ENCODE measurements around the gene FXYD6. TPM values are rescaled to one million over a fixed set of nuclear protein-coding genes. Genes with fewer than 3 reads are reported as not detected.

Gene FXYD6
- polyA plus RNA-seq, 3 donors: 116 to 131 (median 122) TPM

- DNase-seq (ENCODE audit: extremely low read depth in 1 of 11, low read depth in 9 of 11, low spot score in 4 of 11): no peak
Observed at GRCh38 chr11:117901601-117902000, 25.1 kb upstream of the FXYD6 start.

GRCh38 chr11:117900720-117901440 is 24.4 kb upstream of the FXYD6 start:
- DNase-seq (ENCODE audit: extremely low read depth in 1 of 11, low read depth in 9 of 11, low spot score in 4 of 11): no peak

- no peak for DNase-seq (ENCODE audit: extremely low read depth in 1 of 11, low read depth in 9 of 11, low spot score in 4 of 11)
Observed at GRCh38 chr11:117900121-117900648, 23.7 kb upstream of the FXYD6 start.

GRCh38 chr11:117898059-117898458 is 21.6 kb upstream of the FXYD6 start:
- DNase-seq (ENCODE audit: extremely low read depth in 1 of 11, low read depth in 9 of 11, low spot score in 4 of 11): no peak

- no peak for DNase-seq (ENCODE audit: extremely low read depth in 1 of 11, low read depth in 9 of 11, low spot score in 4 of 11)
Observed at GRCh38 chr11:117892651-117893050, 16.2 kb upstream of the FXYD6 start.

- DNase-seq (ENCODE audit: extremely low read depth in 1 of 11, low read depth in 9 of 11, low spot score in 4 of 11): no peak
Observed at GRCh38 chr11:117891362-117891761, 14.9 kb upstream of the FXYD6 start.

GRCh38 chr11:117888139-117888566 is 11.7 kb upstream of the FXYD6 start:
- no peak for DNase-seq (ENCODE audit: extremely low read depth in 1 of 11, low read depth in 9 of 11, low spot score in 4 of 11)

- no peak for DNase-seq (ENCODE audit: extremely low read depth in 1 of 11, low read depth in 9 of 11, low spot score in 4 of 11)
Observed at GRCh38 chr11:117887431-117888138, 11.1 kb upstream of the FXYD6 start.

GRCh38 chr11:117885777-117886176 is 9.3 kb upstream of the FXYD6 start:
- DNase-seq (ENCODE audit: extremely low read depth in 1 of 11, low read depth in 9 of 11, low spot score in 4 of 11): peak in 5 of 11 donors; percentile 73 to 86 (median 83)

GRCh38 chr11:117884994-117885393 is 8.5 kb upstream of the FXYD6 start:
- no peak for DNase-seq (ENCODE audit: extremely low read depth in 1 of 11, low read depth in 9 of 11, low spot score in 4 of 11)

GRCh38 chr11:117883063-117883462 is 6.6 kb upstream of the FXYD6 start:
- no peak for DNase-seq (ENCODE audit: extremely low read depth in 1 of 11, low read depth in 9 of 11, low spot score in 4 of 11)

- no peak for DNase-seq (ENCODE audit: extremely low read depth in 1 of 11, low read depth in 9 of 11, low spot score in 4 of 11)
Observed at GRCh38 chr11:117882311-117882905, 6.0 kb upstream of the FXYD6 start.

- DNase-seq (ENCODE audit: extremely low read depth in 1 of 11, low read depth in 9 of 11, low spot score in 4 of 11): no peak
Observed at GRCh38 chr11:117881217-117881616, 4.8 kb upstream of the FXYD6 start.

GRCh38 chr11:117879516-117880480 is 3.3 kb upstream of the FXYD6 start:
- no peak for DNase-seq (ENCODE audit: extremely low read depth in 1 of 11, low read depth in 9 of 11, low spot score in 4 of 11)

GRCh38 chr11:117878939-117879475 is 2.5 kb upstream of the FXYD6 start:
- DNase-seq (ENCODE audit: extremely low read depth in 1 of 11, low read depth in 9 of 11, low spot score in 4 of 11): no peak

GRCh38 chr11:117878314-117878938 is 2.0 kb upstream of the FXYD6 start:
- no peak for DNase-seq (ENCODE audit: extremely low read depth in 1 of 11, low read depth in 9 of 11, low spot score in 4 of 11)

GRCh38 chr11:117877120-117877784 is 794 bp upstream of the FXYD6 start:
- no peak for DNase-seq (ENCODE audit: extremely low read depth in 1 of 11, low read depth in 9 of 11, low spot score in 4 of 11)

- no peak for DNase-seq (ENCODE audit: extremely low read depth in 1 of 11, low read depth in 9 of 11, low spot score in 4 of 11)
Observed at GRCh38 chr11:117876059-117876340, 458 bp downstream of the FXYD6 start.

Measured in renal cortex interstitium (tissue), 11 donors.